Kidney (tissue), 14 donors: ENCODE measurements around the gene RBP4. TPM values are rescaled to one million over a fixed set of nuclear protein-coding genes. Genes with fewer than 3 reads are reported as not detected.
A peak's percentile ranks its signal among the peaks of the same experiment; 100 is the strongest.

Experiments
- DNase-seq, 5 donors: peaks; one replicate each; pipeline ENCODE4 v3.0.0-alpha.2; 2013 to 2020
- FAIRE-seq: peaks from 2 replicates; lab custom pipeline; 2012; peaks lifted over from hg19 to GRCh38; lab: Jason Lieb, UNC
- H3K27ac ChIP-seq, 2 donors: one replicate each; pipeline ENCODE4 v1.7.0; 2013; ENCODE audit warnings: low read depth in 2 of 2, low read length in 2 of 2, inconsistent platforms in 1 of 2
- H3K27me3 ChIP-seq: one replicate; pipeline ENCODE4 v1.7.1; 2013; ENCODE audit warnings: low read length, inconsistent platforms; ENCODE audit not compliant: control insufficient read depth, insufficient read depth
- H3K36me3 ChIP-seq, 3 donors: one replicate each; pipeline versions ENCODE4 v1.7.0 to v1.7.1; 2013; ENCODE audit warnings: low read length in 3 of 3, control low read depth in 1 of 3, inconsistent platforms in 1 of 3; ENCODE audit not compliant: insufficient read depth in 3 of 3, control insufficient read depth in 2 of 3
- H3K4me1 ChIP-seq, 3 donors: one replicate each; pipeline versions ENCODE4 v1.7.0 to v1.7.1; 2013; ENCODE audit warnings: low read length in 3 of 3, inconsistent platforms in 1 of 3, low read depth in 1 of 3; ENCODE audit not compliant: control insufficient read depth in 2 of 3, insufficient read depth in 2 of 3
- H3K4me3 ChIP-seq, 3 donors: one replicate each; pipeline versions ENCODE4 v1.7.0 to v1.8.1; 2013; ENCODE audit warnings: low read length in 3 of 3, control low read depth in 1 of 3, inconsistent platforms in 1 of 3
- H3K9ac ChIP-seq, 3 donors: one replicate each; pipeline versions ENCODE4 v1.7.0 to v1.7.1; 2013; ENCODE audit warnings: low read length in 3 of 3, control low read depth in 1 of 3, inconsistent platforms in 1 of 3
- H3K9me3 ChIP-seq, 3 donors: one replicate each; pipeline versions ENCODE4 v1.7.0 to v1.7.1; 2013; ENCODE audit warnings: low read length in 3 of 3, control low read depth in 1 of 3, inconsistent platforms in 1 of 3; ENCODE audit not compliant: control insufficient read depth in 2 of 3, insufficient read depth in 1 of 3
- intact Hi-C: fragments of 100-400 bp; cut with DNase I; formaldehyde crosslinking; loops from one replicate; pipeline ENCODE4 v1.11.1; 2022
- polyA plus RNA-seq: library from polyadenylated mRNA; stranded (reverse); fragments of 350-450 nt; fragmentation: Illumina TruSeq; extraction: RNeasy Lipid Tissue Mini Kit (QIAGEN cat#74804); gene quantifications from one replicate; pipeline ENCODE4 v1.2.3, GENCODE V29; 2014; ENCODE audit warnings: low read depth, low replicate concordance; ENCODE audit not compliant: insufficient read depth
- total RNA-seq: library from RNA; stranded (reverse); fragmentation: NEBNext Ultra II Directional; extraction: Animal tissue kit (Norgen Biotek cat#: 25700); gene quantifications from one replicate; pipeline ENCODE4 v1.2.1, GENCODE V29; 2021
- TF ChIP-seq, protein P1 (sequence below): IDR thresholded peaks from 3 replicates; pipeline ENCODE4 v1.5.1; 2012; ENCODE audit warnings: mild to moderate bottlenecking, moderate library complexity, borderline replicate concordance; ENCODE audit not compliant: insufficient read depth; ENCODE audit errors: extremely low read depth
- donor health status: control.
- donor health status: control.
- donor health status: control.
- donor health status: control.
- donor health status: control.
- donor health status: DM: yes; HTN: yes; CAD: no.
- donor health status: Normal renal cell carcinoma (clear cell type).

RBP4 gene
- total and polyA plus RNA-seq, 2 donors from 2014 or later, result 24.3 to 77.4 TPM

DNA sequence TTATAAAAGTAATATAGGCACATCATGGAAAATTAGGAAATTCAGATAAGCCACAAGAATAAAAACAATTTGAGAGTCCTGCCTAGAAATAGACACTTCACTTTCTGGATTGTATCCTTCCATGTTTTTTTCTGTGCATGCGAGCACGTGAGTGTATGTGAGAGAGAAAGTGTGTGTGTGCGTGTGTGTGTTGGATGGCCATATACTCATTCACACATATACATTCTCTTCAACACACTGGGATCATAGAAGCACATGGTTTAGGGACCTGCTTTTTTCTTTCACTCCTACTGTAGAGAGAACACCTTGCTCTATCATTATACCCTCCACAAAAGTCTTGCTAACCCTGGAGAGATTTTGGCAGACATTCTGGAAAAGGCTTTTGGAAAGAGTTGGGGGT is 27.1 kb downstream of the RBP4 start:
- no peak for FAIRE-seq
- TF ChIP-seq, protein P1, sequence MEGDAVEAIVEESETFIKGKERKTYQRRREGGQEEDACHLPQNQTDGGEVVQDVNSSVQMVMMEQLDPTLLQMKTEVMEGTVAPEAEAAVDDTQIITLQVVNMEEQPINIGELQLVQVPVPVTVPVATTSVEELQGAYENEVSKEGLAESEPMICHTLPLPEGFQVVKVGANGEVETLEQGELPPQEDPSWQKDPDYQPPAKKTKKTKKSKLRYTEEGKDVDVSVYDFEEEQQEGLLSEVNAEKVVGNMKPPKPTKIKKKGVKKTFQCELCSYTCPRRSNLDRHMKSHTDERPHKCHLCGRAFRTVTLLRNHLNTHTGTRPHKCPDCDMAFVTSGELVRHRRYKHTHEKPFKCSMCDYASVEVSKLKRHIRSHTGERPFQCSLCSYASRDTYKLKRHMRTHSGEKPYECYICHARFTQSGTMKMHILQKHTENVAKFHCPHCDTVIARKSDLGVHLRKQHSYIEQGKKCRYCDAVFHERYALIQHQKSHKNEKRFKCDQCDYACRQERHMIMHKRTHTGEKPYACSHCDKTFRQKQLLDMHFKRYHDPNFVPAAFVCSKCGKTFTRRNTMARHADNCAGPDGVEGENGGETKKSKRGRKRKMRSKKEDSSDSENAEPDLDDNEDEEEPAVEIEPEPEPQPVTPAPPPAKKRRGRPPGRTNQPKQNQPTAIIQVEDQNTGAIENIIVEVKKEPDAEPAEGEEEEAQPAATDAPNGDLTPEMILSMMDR, result no peak
- Histone ChIP-seq H3K4me1 (no peaks in the 10 kb centered on the region), H3K4me3 (no peak overlapping the region), H3K27me3 (no peaks in the 10 kb centered on the region), H3K36me3 (no peaks in the 10 kb centered on the region), H3K9ac (no peak overlapping the region), H3K9me3 (no peaks in the 10 kb centered on the region), H3K27ac (no peak overlapping the region)
- intact Hi-C loops, result no loop called here
- no peak for DNase-seq

DNA sequence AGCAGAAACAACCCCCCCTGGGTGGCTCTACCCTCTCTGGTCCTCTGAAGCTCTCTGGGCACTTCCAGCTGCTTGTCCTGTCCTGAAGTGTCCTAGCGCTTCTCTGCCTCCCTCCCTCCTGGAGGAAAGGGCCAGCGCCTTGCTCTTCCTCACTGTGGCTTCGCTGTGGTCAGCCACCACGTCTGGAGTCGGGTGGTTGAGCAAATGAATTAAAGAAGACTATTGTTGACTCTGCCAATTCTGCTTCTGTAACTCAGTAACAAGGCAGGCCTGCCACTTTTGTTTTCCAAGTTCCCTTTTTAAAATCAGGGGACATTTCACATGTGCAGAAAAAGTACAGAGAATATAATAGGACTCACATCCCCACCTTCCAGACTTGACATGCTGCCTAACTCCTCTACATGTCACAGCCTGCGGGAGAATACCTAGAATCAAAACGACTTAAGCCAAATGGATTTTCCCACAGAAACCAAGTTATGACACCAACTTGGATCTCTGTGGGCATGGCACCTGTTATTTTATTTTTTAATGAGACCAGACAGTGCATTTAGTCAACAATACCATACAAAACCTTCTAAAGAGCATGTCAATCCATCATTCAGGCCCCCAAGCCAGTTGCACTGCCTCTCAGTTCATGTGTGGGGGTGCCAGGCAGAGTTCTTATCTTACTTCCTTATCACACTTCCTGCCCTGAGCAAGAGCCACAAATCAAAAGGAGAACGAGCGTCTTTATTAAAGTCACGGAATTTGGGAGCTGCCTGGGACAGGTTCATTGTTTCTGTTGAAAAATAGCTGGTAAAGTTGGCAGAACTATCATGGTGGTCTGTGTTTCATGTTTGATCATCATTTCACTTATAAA is 27.8 kb downstream of the RBP4 start:
- Histone ChIP-seq H3K27me3 (peaks cover 2% of the 10 kb centered on the region), H3K27ac (no peak overlapping the region), H3K4me1 (no peaks in the 10 kb centered on the region), H3K9ac (no peak overlapping the region), H3K36me3 (no peaks in the 10 kb centered on the region), H3K9me3 (no peaks in the 10 kb centered on the region), H3K4me3 (no peak overlapping the region)
- peak in 2 of 5 donors; percentile 21 to 31 for DNase-seq
- intact Hi-C loops, result no loop called here
- TF ChIP-seq, protein P1, result no peak
- FAIRE-seq, result no peak

DNA sequence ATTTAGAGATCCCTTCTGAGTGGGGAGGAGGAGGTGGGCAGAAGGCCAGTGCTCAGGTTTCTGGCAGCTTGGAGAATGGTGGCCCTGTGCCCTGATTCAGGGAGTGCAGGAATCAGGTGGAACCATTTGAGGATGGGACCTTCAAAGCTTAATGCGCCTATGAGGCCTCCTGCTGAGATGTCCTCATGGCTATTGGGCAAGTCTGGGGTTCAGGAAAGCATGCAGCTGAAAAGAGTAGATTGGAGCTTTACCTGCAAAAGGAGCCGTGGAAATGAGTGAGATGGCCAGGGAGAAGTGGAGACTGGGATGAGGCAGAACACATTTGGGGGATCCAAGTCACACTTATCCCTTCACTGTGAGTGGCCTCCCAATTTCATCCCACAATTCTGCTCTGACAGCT is 28.4 kb downstream of the RBP4 start:
- intact Hi-C loops, result no loop called here

More for the DNA sequence above, 28.4 kb downstream of the RBP4 start:
- Histone ChIP-seq H3K27ac (no peak overlapping the region), H3K9ac (no peak overlapping the region), H3K27me3 (peaks cover 8% of the 10 kb centered on the region), H3K4me1 (no peaks in the 10 kb centered on the region), H3K36me3 (no peaks in the 10 kb centered on the region), H3K4me3 (no peak overlapping the region), H3K9me3 (no peaks in the 10 kb centered on the region)
- TF ChIP-seq, protein P1, result no peak
- no peak for DNase-seq
- FAIRE-seq, result no peak
